Mesothelial cell of epicardium (in vitro differentiated cells): ENCODE measurements around the gene AMBRA1. TPM values are rescaled to one million over a fixed set of nuclear protein-coding genes. Genes with fewer than 3 reads are reported as not detected.
"Not testable (repeated sequence)": the region's sequence is repeated elsewhere in the genome, so short reads cannot be mapped to it uniquely, and the experiment has no call there.

Experiments
- DNase-seq, 2 experiments: peaks; one replicate each; pipeline ENCODE4 v3.0.0; 2021; ENCODE audit warnings: low spot score in 2 of 2; ENCODE audit not compliant: unreplicated experiment in 2 of 2
- H3K27ac Mint-ChIP-seq: 2 replicates; pipeline ENCODE4 v1.8.0; 2021; ENCODE audit warnings: mixed read lengths
- H3K27me3 Mint-ChIP-seq: 2 replicates; pipeline ENCODE4 v1.8.0; 2021; ENCODE audit warnings: low read depth, mixed read lengths
- H3K36me3 Mint-ChIP-seq: 2 replicates; pipeline ENCODE4 v1.8.0; 2021; ENCODE audit warnings: mixed read lengths
- H3K4me1 Mint-ChIP-seq: 2 replicates; pipeline ENCODE4 v1.8.0; 2021; ENCODE audit warnings: mixed read lengths
- H3K4me3 Mint-ChIP-seq: 2 replicates; pipeline ENCODE4 v1.8.0; 2021; ENCODE audit warnings: mild to moderate bottlenecking, moderate library complexity, mixed read lengths
- H3K9me3 Mint-ChIP-seq: 2 replicates; pipeline ENCODE4 v1.8.0; 2021; ENCODE audit warnings: mixed read lengths
- total RNA-seq: library from RNA; stranded (reverse); gene quantifications from 3 replicates; pipeline ENCODE4 v1.2.1, GENCODE V29; 2021
- TF ChIP-seq, protein P1 (sequence below): fragments of 200-600 bp; sonication (generic); IDR thresholded peaks from one replicate; pipeline ENCODE4 v1.5.0; 2021; ENCODE audit warnings: antibody characterized with exemption; ENCODE audit not compliant: unreplicated experiment

Gene AMBRA1
- total RNA-seq, 1 donor from 2014 or later, result 48.4 TPM

DNA sequence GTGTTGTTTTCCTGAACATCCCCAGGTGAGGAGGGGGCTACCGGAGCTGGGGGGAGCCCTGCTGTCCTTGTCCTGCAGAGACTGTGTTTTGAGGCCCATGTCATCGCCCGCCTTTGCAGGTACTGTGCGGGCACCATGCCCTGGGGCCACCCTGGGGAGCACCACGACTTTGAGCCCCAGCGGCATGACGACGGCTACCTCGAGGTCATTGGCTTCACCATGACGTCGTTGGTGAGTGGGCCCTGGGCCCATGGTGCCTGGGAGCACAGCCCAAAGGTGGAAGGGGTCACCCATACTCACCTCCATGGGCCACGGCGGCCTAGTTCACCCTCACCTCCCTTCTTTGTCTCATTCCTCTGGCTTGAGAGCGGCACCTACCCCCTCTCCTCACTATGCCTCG, 219.0 kb downstream of the AMBRA1 start:
- Mint-ChIP-seq H3K4me1 (peaks cover 7% of the 10 kb centered on the region), H3K36me3 (peaks cover 10% of the 10 kb centered on the region), H3K27me3 (no peaks in the 10 kb centered on the region), H3K9me3 (no peaks in the 10 kb centered on the region), H3K4me3 (no peak overlapping the region), H3K27ac (no peak overlapping the region)
- TF ChIP-seq, protein P1, sequence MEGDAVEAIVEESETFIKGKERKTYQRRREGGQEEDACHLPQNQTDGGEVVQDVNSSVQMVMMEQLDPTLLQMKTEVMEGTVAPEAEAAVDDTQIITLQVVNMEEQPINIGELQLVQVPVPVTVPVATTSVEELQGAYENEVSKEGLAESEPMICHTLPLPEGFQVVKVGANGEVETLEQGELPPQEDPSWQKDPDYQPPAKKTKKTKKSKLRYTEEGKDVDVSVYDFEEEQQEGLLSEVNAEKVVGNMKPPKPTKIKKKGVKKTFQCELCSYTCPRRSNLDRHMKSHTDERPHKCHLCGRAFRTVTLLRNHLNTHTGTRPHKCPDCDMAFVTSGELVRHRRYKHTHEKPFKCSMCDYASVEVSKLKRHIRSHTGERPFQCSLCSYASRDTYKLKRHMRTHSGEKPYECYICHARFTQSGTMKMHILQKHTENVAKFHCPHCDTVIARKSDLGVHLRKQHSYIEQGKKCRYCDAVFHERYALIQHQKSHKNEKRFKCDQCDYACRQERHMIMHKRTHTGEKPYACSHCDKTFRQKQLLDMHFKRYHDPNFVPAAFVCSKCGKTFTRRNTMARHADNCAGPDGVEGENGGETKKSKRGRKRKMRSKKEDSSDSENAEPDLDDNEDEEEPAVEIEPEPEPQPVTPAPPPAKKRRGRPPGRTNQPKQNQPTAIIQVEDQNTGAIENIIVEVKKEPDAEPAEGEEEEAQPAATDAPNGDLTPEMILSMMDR, result no peak
- DNase-seq, result no peak

DNA sequence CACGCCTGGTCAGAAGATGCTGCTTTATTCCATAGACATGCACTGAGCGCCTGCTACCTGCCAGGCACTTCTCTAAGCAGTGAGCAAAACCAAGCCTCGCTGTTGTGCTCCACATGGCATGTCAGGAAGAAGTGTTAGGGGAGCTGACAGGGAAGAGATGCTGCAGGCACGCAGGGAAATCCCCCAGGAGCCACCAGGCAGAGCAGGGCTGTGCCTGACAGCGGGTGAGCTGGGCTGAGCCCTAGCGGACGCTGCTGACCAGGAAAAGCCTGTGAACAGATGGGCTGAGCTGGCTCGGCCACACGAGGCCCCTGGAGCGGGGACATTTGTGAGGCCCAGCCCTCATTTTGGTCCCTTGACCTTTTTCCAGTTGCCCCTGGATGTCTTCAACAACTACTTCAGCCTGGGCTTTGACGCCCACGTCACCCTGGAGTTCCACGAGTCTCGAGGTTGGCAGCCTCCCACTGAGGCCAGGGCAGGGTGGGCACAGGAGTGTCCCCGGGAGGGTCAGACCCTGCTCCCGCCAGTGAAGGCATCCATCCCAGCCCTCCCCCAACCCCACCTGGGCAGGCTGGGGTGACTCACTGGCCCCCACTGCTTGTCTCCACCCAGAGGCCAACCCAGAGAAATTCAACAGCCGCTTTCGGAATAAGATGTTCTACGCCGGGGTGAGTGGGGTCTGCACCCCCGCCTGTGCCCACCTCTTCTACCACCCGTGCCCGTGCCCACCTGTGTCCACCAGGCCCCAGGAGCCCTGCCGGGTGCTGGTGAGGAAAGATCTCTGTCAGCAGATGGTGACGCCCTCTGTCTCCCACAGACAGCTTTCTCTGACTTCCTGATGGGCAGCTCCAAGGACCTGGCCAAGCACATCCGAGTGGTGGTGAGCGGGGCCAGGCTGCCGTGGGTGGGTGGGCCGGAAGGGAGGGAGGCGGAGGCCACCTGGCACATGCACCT, 219.8 kb downstream of the AMBRA1 start:
- no peaks in the 10 kb centered on the region for H3K27me3 Mint-ChIP-seq
- peaks cover 8% of the 10 kb centered on the region for H3K4me1 Mint-ChIP-seq
- H3K9me3 Mint-ChIP-seq, result no peaks in the 10 kb centered on the region
- H3K27ac Mint-ChIP-seq, result no peak overlapping the region
- H3K4me3 Mint-ChIP-seq, result no peak overlapping the region
- H3K36me3 Mint-ChIP-seq, result peaks cover 10% of the 10 kb centered on the region
- TF ChIP-seq, protein P1, result no peak
- DNase-seq, result no peak

DNA sequence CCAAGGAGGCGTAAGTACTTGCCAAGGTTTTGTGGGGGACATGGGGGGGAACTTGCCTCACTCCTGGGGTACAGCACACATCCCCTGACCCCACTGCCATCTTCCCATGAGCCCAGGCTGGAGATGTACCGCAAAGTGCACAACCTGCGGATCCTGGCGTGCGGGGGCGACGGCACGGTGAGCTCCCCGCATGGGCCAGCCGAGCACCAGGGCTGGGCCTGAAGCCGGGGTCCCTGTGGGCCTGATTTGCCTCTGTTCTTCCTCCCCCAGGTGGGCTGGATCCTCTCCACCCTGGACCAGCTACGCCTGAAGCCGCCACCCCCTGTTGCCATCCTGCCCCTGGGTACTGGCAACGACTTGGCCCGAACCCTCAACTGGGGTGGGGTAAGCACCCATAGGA, 221.3 kb downstream of the AMBRA1 start:
- H3K9me3 Mint-ChIP-seq, H3K27ac Mint-ChIP-seq, H3K4me3 Mint-ChIP-seq, DNase-seq, H3K36me3 Mint-ChIP-seq, H3K27me3 Mint-ChIP-seq, H3K4me1 Mint-ChIP-seq: not testable (repeated sequence)

DNA sequence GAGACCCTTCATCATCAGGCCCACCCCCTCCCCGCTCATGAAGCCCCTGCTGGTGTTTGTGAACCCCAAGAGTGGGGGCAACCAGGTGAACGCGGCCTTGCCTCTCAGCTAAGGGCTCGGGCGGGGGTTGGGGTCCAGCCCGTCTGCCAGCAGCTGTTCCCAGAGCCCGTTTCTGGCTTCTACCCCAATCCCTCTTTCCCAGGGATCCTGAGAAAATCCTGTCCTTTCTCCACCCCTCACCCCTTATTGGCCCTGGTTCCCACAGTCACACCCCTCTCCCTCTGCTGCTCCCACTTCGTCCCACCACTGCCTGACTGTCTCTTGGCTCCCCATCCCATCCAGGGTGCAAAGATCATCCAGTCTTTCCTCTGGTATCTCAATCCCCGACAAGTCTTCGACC, 221.7 kb downstream of the AMBRA1 start:
- Mint-ChIP-seq H3K36me3 (peaks cover 3% of the 10 kb centered on the region), H3K4me3 (no peak overlapping the region), H3K9me3 (no peaks in the 10 kb centered on the region), H3K4me1 (peaks cover 12% of the 10 kb centered on the region), H3K27ac (no peak overlapping the region), H3K27me3 (no peaks in the 10 kb centered on the region)
- no peak for DNase-seq
- TF ChIP-seq, protein P1, result no peak

DNA sequence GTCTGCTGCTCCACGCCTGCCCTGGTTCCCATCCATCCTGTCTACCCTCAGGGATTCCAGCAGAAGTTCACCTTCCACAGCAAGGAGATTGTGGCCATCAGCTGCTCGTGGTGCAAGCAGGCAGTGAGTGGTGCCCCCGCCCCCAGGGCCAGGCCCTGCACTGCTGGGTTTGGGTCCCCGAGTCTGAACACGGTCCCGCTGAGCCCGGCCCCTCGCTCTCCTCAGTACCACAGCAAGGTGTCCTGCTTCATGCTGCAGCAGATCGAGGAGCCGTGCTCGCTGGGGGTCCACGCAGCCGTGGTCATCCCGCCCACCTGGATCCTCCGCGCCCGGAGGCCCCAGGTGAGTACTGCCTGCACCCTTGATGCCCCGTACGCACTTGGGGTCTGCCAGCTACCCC, 222.6 kb downstream of the AMBRA1 start:
- not testable (repeated sequence) for H3K36me3 Mint-ChIP-seq, DNase-seq, H3K4me3 Mint-ChIP-seq, H3K27ac Mint-ChIP-seq, H3K9me3 Mint-ChIP-seq, H3K27me3 Mint-ChIP-seq
- H3K4me1 Mint-ChIP-seq, result peaks cover 15% of the 10 kb centered on the region

DNA sequence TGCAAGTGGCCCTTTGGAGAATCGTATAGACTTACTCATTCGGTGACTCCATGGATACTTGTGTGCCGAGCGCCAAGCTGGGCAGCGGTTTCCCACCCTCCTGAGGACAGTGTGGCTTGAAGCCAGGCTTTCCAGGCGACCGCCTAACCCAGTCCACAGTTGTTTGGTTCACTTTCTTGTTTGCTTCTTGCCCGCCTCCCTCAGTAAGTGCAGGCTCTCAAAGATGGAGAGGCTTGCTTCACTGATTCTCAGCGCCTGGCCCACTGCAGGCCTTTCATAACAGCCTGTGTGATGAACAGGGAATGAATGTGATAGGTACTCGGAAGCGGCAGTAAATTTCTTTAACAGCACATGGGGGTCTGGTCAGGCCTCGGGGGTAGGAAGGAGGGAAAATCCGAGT, 223.6 kb downstream of the AMBRA1 start:
- Mint-ChIP-seq H3K4me3 (no peak overlapping the region), H3K27ac (no peak overlapping the region), H3K9me3 (no peaks in the 10 kb centered on the region), H3K4me1 (peaks cover 15% of the 10 kb centered on the region), H3K27me3 (no peaks in the 10 kb centered on the region), H3K36me3 (peaks cover 3% of the 10 kb centered on the region)
- TF ChIP-seq, protein P1, result no peak
- DNase-seq, result no peak
